Stomach smooth muscle (tissue), 2 donors: ENCODE data around the gene SNCB.
A peak's percentile ranks its signal among the peaks of the same experiment; 100 is the strongest.
"Not testable (repeated sequence)": the region's sequence is repeated elsewhere in the genome, so short reads cannot be mapped to it uniquely, and the experiment has no call there.

Source experiments
- H3K27ac ChIP-seq: one replicate; pipeline ENCODE4 v1.7.0; 2013; ENCODE audit warnings: mild to moderate bottlenecking, low read length, inconsistent platforms
- H3K27me3 ChIP-seq, 2 donors: one replicate each; pipeline ENCODE4 v1.7.0; 2013; ENCODE audit warnings: low read length in 2 of 2; ENCODE audit not compliant: insufficient read depth in 2 of 2, control insufficient read depth in 1 of 2
- H3K36me3 ChIP-seq, 2 donors: one replicate each; pipeline ENCODE4 v1.7.0; 2013; ENCODE audit warnings: low read length in 2 of 2; ENCODE audit not compliant: control insufficient read depth in 2 of 2, insufficient read depth in 2 of 2
- H3K4me1 ChIP-seq: one replicate; pipeline ENCODE4 v1.7.0; 2013; ENCODE audit warnings: low read length; ENCODE audit not compliant: control insufficient read depth, insufficient read depth
- H3K4me3 ChIP-seq, 2 donors: one replicate each; pipeline ENCODE4 v1.7.0; 2013; ENCODE audit warnings: low read length in 2 of 2
- H3K9ac ChIP-seq, 2 donors: one replicate each; pipeline ENCODE4 v1.7.0; 2013; ENCODE audit warnings: low read length in 2 of 2, mild to moderate bottlenecking in 1 of 2
- H3K9me3 ChIP-seq, 2 donors: one replicate each; pipeline ENCODE4 v1.7.0; 2013; ENCODE audit warnings: low read length in 2 of 2; ENCODE audit not compliant: control insufficient read depth in 2 of 2
- donor health status: healthy.
- donor health status: Pancreatic carcinoma.

Gene SNCB

GRCh38 chr5:176597417-176598389 is 32.6 kb downstream of the SNCB start:
- peaks cover 12% of the 10 kb centered on the region in 2 donors for H3K27me3 ChIP-seq
- no peak overlapping the region for H3K9ac ChIP-seq
- no peaks in the 10 kb centered on the region for H3K9me3 ChIP-seq
- no peak overlapping the region for H3K27ac ChIP-seq
- peak overlapping the region in 1 of 2 donors; percentile 61 for H3K4me3 ChIP-seq
- H3K36me3 ChIP-seq = no peaks in the 10 kb centered on the region
- peaks cover 9% of the 10 kb centered on the region for H3K4me1 ChIP-seq

GRCh38 chr5:176596689-176597416 is 33.5 kb downstream of the SNCB start:
- H3K27ac ChIP-seq = no peak overlapping the region
- H3K9me3 ChIP-seq = no peaks in the 10 kb centered on the region
- H3K4me3 ChIP-seq = peak overlapping the region; percentile 25 to 61
- H3K9ac ChIP-seq = no peak overlapping the region
- H3K36me3 ChIP-seq = no peaks in the 10 kb centered on the region
- peaks cover 9% of the 10 kb centered on the region for H3K4me1 ChIP-seq
- peaks cover 12% of the 10 kb centered on the region in 2 donors for H3K27me3 ChIP-seq

- H3K9ac ChIP-seq = no peak overlapping the region
- H3K27me3 ChIP-seq = peaks cover 12% of the 10 kb centered on the region in 2 donors
- no peaks in the 10 kb centered on the region for H3K36me3 ChIP-seq
- no peak overlapping the region for H3K27ac ChIP-seq
- H3K9me3 ChIP-seq = peaks cover 0 to under 1% of the 10 kb centered on the region in 2 donors
- peaks cover 9% of the 10 kb centered on the region for H3K4me1 ChIP-seq
- peak overlapping the region; percentile 15 to 25 for H3K4me3 ChIP-seq
These were observed 34.2 kb downstream of the SNCB start for GRCh38 chr5:176596069-176596644.

GRCh38 chr5:176595386-176595943 is 34.9 kb downstream of the SNCB start:
- peaks cover 12% of the 10 kb centered on the region in 2 donors for H3K27me3 ChIP-seq
- H3K36me3 ChIP-seq = no peaks in the 10 kb centered on the region
- peaks cover 9% of the 10 kb centered on the region for H3K4me1 ChIP-seq
- H3K27ac ChIP-seq = no peak overlapping the region
- H3K9ac ChIP-seq = no peak overlapping the region
- no peak overlapping the region for H3K4me3 ChIP-seq
- H3K9me3 ChIP-seq = peaks cover 0 to 3% of the 10 kb centered on the region in 2 donors

GRCh38 chr5:176594554-176594953 is 35.8 kb downstream of the SNCB start:
- Histone ChIP-seq H3K27ac (no peak overlapping the region), H3K9me3 (peaks cover 0 to 3% of the 10 kb centered on the region in 2 donors), H3K9ac (no peak overlapping the region), H3K27me3 (peaks cover 12% of the 10 kb centered on the region in 2 donors), H3K4me1 (peaks cover 9% of the 10 kb centered on the region), H3K4me3 (no peak overlapping the region), H3K36me3 (no peaks in the 10 kb centered on the region)

GRCh38 chr5:176593273-176593869 is 37.0 kb downstream of the SNCB start:
- H3K4me3 ChIP-seq = no peak overlapping the region

GRCh38 chr5:176592573-176592972 is 37.8 kb downstream of the SNCB start:
- Histone ChIP-seq H3K27ac (no peak overlapping the region), H3K9ac (no peak overlapping the region), H3K36me3 (no peaks in the 10 kb centered on the region), H3K27me3 (peaks cover 9 to 11% of the 10 kb centered on the region in 2 donors), H3K4me1 (peaks cover 9% of the 10 kb centered on the region), H3K9me3 (peaks cover 0 to 3% of the 10 kb centered on the region in 2 donors), H3K4me3 (no peak overlapping the region)

More at GRCh38 chr5:176593273-176593869, 37.0 kb downstream of the SNCB start:
- H3K27me3 ChIP-seq = peaks cover 12% of the 10 kb centered on the region in 2 donors
- no peak overlapping the region for H3K27ac ChIP-seq
- H3K9ac ChIP-seq = no peak overlapping the region
- peaks cover 9% of the 10 kb centered on the region for H3K4me1 ChIP-seq
- H3K9me3 ChIP-seq = peaks cover 0 to 3% of the 10 kb centered on the region in 2 donors
- H3K36me3 ChIP-seq = no peaks in the 10 kb centered on the region

GRCh38 chr5:176591667-176592066 is 38.7 kb downstream of the SNCB start:
- not testable (repeated sequence) for H3K4me3 ChIP-seq, H3K36me3 ChIP-seq, H3K9ac ChIP-seq, H3K27ac ChIP-seq, H3K4me1 ChIP-seq, H3K9me3 ChIP-seq
- H3K27me3 ChIP-seq = peaks cover 9 to 11% of the 10 kb centered on the region in 2 donors

- H3K36me3 ChIP-seq = no peaks in the 10 kb centered on the region
These were observed 40.2 kb downstream of the SNCB start for GRCh38 chr5:176590035-176590717.

More at GRCh38 chr5:176590035-176590717, 40.2 kb downstream of the SNCB start:
- Histone ChIP-seq H3K9ac (no peak overlapping the region), H3K4me1 (no peaks in the 10 kb centered on the region), H3K9me3 (peaks cover 2 to 10% of the 10 kb centered on the region in 2 donors), H3K27me3 (peaks cover 9 to 11% of the 10 kb centered on the region in 2 donors), H3K4me3 (no peak overlapping the region), H3K27ac (no peak overlapping the region)
